ENCODE data around the gene RPL13. TPM values are rescaled to one million over a fixed set of nuclear protein-coding genes. Genes with fewer than 3 reads are reported as not detected.

RPL13 gene
- total and polyA plus RNA-seq, 12 donors = 786 to 7,398 (median 999) TPM

- no peak for TF ChIP-seq CTCF (IDR thresholded peaks at IDR 0.05)
- peak in 1 of 8 donors; percentile 11 for ATAC-seq
- H3K4me1 ChIP-seq = peaks cover 0 to 13% (median 8%) of the 10 kb centered on the region in 9 donors
Observed at GRCh38 chr16:89583197-89583894, 22.9 kb downstream of the RPL13 start.

GRCh38 chr16:89583895-89584644 lies 23.6 kb downstream of the RPL13 start:
- TF ChIP-seq CTCF (IDR thresholded peaks at IDR 0.05) = no peak
- intact Hi-C loops (cut with DNase I) = loop anchor here in 1 of 10 donors (5.0 kb wide), 1 partner anchor 48 kb away; no protein-coding TSS in a partner anchor
- WGBS, 2 donors = 90 to 92% methylated on average over 49 of the region's 49 CpGs
- H3K27ac ChIP-seq = no peak overlapping the region
- H3K36me3 ChIP-seq = no peaks in the 10 kb centered on the region
- no peaks in the 10 kb centered on the region for H3K9me3 ChIP-seq
- DNase-seq (no peak), ATAC-seq (peak in 1 of 8 donors; percentile 8)
- H3K4me3 ChIP-seq = no peak overlapping the region
- peaks cover 0 to 13% (median 8%) of the 10 kb centered on the region in 9 donors for H3K4me1 ChIP-seq
- H3K27me3 ChIP-seq = no peaks in the 10 kb centered on the region

More at GRCh38 chr16:89583197-89583894, 22.9 kb downstream of the RPL13 start:
- DNase-seq = no peak
- no peak overlapping the region for H3K4me3 ChIP-seq
- H3K27ac ChIP-seq = no peak overlapping the region
- WGBS, 2 donors = 90 to 92% methylated on average over 36 of the region's 36 CpGs
- no peaks in the 10 kb centered on the region for H3K9me3 ChIP-seq
- H3K27me3 ChIP-seq = no peaks in the 10 kb centered on the region
- no peaks in the 10 kb centered on the region for H3K36me3 ChIP-seq
- intact Hi-C loops (cut with DNase I) = loop anchor here in 1 of 10 donors (5.0 kb wide), 1 partner anchor 49 kb away; no protein-coding TSS in a partner anchor

GRCh38 chr16:89584768-89585549 lies 24.5 kb downstream of the RPL13 start:
- Histone ChIP-seq H3K36me3 (no peaks in the 10 kb centered on the region), H3K4me3 (no peak overlapping the region), H3K27ac (no peak overlapping the region), H3K27me3 (no peaks in the 10 kb centered on the region), H3K9me3 (no peaks in the 10 kb centered on the region), H3K4me1 (peaks cover 0 to 13% (median 8%) of the 10 kb centered on the region in 9 donors)
- 59 to 60% methylated on average over 25 of the region's 25 CpGs for WGBS, 2 donors
- no peak for DNase-seq
- ATAC-seq = no peak
- intact Hi-C loops (cut with DNase I) = loop anchor here in 1 of 10 donors (5.0 kb wide), 1 partner anchor 47 kb away; no protein-coding TSS in a partner anchor
- no peak for TF ChIP-seq CTCF (IDR thresholded peaks at IDR 0.05)

GRCh38 chr16:89586218-89586617 lies 25.7 kb downstream of the RPL13 start:
- DNase-seq (no peak), ATAC-seq (peak in 1 of 8 donors; percentile 11)
- H3K9me3 ChIP-seq = no peaks in the 10 kb centered on the region
- 73 to 79% methylated on average over 6 to 7 of the region's 7 CpGs for WGBS, 2 donors
- H3K4me3 ChIP-seq = no peak overlapping the region
- peaks cover 0 to 13% (median 8%) of the 10 kb centered on the region in 9 donors for H3K4me1 ChIP-seq
- intact Hi-C loops (cut with DNase I) = no loop called here
- no peak for TF ChIP-seq CTCF (IDR thresholded peaks at IDR 0.05)
- H3K27me3 ChIP-seq = no peaks in the 10 kb centered on the region
- H3K27ac ChIP-seq = no peak overlapping the region
- no peaks in the 10 kb centered on the region for H3K36me3 ChIP-seq

All from heart right ventricle (tissue), 16 donors.